GM23338 (cell line): Measurements from ENCODE around the gene GZF1. TPM values are rescaled to one million over a fixed set of nuclear protein-coding genes. Genes with fewer than 3 reads are reported as not detected.

Experiments used
- ATAC-seq: fragments of 200-7000 bp; cut with Tn5 transposase; 3 replicates; pipeline ENCODE4 v1.9.1; 2020
- DNase-seq: peaks from one replicate; pipeline ENCODE4 v3.0.0-alpha.2; 2015; ENCODE audit warnings: low spot score
- H2AFZ ChIP-seq: fragments of 200-600 bp; sonication (generic); 2 replicates; pipeline ENCODE4 v1.8.0; 2016; ENCODE audit warnings: antibody characterized with exemption, mild to moderate bottlenecking, moderate library complexity
- H3F3A ChIP-seq: fragments of 200-600 bp; sonication (generic); replicated peaks from 2 replicates; pipeline ENCODE4 v1.8.0; 2017; ENCODE audit warnings: antibody characterized with exemption, mixed run types, low read depth
- H3K27ac ChIP-seq: fragments of 200-600 bp; sonication (generic); 2 replicates; pipeline ENCODE4 v1.6.1; 2016; ENCODE audit warnings: low read depth
- H3K27me3 ChIP-seq: fragments of 200-600 bp; sonication (generic); 2 replicates; pipeline ENCODE4 v1.8.0; 2016; ENCODE audit warnings: mild to moderate bottlenecking, mixed run types, moderate library complexity; ENCODE audit not compliant: insufficient read depth
- H3K36me3 ChIP-seq: fragments of 200-600 bp; sonication (generic); 2 replicates; pipeline ENCODE4 v1.8.0; 2016; ENCODE audit warnings: mild to moderate bottlenecking; ENCODE audit not compliant: insufficient read depth
- H3K4me1 ChIP-seq: fragments of 200-600 bp; sonication (generic); 2 replicates; pipeline ENCODE4 v1.8.0; 2016; ENCODE audit warnings: mild to moderate bottlenecking, moderate library complexity; ENCODE audit not compliant: insufficient read depth
- H3K4me2 ChIP-seq: fragments of 200-600 bp; sonication (generic); 2 replicates; pipeline ENCODE4 v1.7.1; 2017; ENCODE audit warnings: mixed run types
- H3K4me3 ChIP-seq: fragments of 200-600 bp; sonication (generic); 2 replicates; pipeline ENCODE4 v1.6.1; 2016; ENCODE audit warnings: mixed run types
- H3K79me2 ChIP-seq: fragments of 200-600 bp; sonication (generic); replicated peaks from 2 replicates; pipeline ENCODE4 v1.8.0; 2017; ENCODE audit warnings: mild to moderate bottlenecking; ENCODE audit not compliant: insufficient read depth
- H3K9me2 ChIP-seq: fragments of 200-600 bp; sonication (generic); 2 replicates; pipeline ENCODE4 v1.8.0; 2017; ENCODE audit not compliant: insufficient read depth
- H4K20me1 ChIP-seq: fragments of 200-600 bp; sonication (generic); replicated peaks from 2 replicates; pipeline ENCODE4 v1.8.0; 2017; ENCODE audit warnings: mild to moderate bottlenecking; ENCODE audit not compliant: insufficient read depth
- H3K27ac Mint-ChIP-seq: 2 replicates; pipeline ENCODE4 v1.8.0; 2020; ENCODE audit warnings: inconsistent platforms, mild to moderate bottlenecking, moderate library complexity, mixed read lengths
- H3K27me3 Mint-ChIP-seq: 3 replicates; pipeline ENCODE4 v1.8.0; 2022; ENCODE audit warnings: low read depth, mild to moderate bottlenecking, moderate library complexity, mixed read lengths, inconsistent platforms; ENCODE audit not compliant: insufficient read depth, poor library complexity
- H3K36me3 Mint-ChIP-seq: 3 replicates; pipeline ENCODE4 v1.8.0; 2021; ENCODE audit warnings: low read depth, mild to moderate bottlenecking, inconsistent platforms, moderate library complexity, mixed read lengths
- H3K4me1 Mint-ChIP-seq: 3 replicates; pipeline ENCODE4 v1.8.0; 2020; ENCODE audit warnings: mild to moderate bottlenecking, inconsistent platforms, mixed read lengths
- H3K4me3 Mint-ChIP-seq: 3 replicates; pipeline ENCODE4 v1.8.0; 2021; ENCODE audit warnings: moderate library complexity, mild to moderate bottlenecking, inconsistent platforms, mixed read lengths
- H3K9me3 Mint-ChIP-seq: 3 replicates; pipeline ENCODE4 v1.8.0; 2020; ENCODE audit warnings: moderate library complexity, mild to moderate bottlenecking, inconsistent platforms, mixed read lengths
- CREB1 ChIP-seq: fragments of 250-450 bp; sonication (Bioruptor Pico); IDR thresholded peaks from 2 replicates; pipeline ENCODE4 v1.5.0; 2020; ENCODE audit warnings: low read depth, mild to moderate bottlenecking, moderate library complexity
- CTCF ChIP-seq, 2 experiments: fragments of 200-600 bp in 1 of 2; sonication (generic) in 1 of 2; conservative IDR thresholded peaks; 2 replicates each; pipeline versions ENCODE4 v1.5.1 to v1.6.1; 2016 to 2017; ENCODE audit warnings: antibody characterized with exemption in 2 of 2, low read depth in 2 of 2, mild to moderate bottlenecking in 2 of 2, moderate library complexity in 1 of 2
- ETS1 ChIP-seq: IDR thresholded peaks from 2 replicates; pipeline ENCODE4 v1.6.1; 2016; ENCODE audit warnings: antibody characterized with exemption
- EZH2 ChIP-seq: fragments of 200-600 bp; sonication (generic); IDR thresholded peaks from one replicate; pipeline ENCODE4 v1.8.0; 2017; ENCODE audit warnings: antibody characterized with exemption, mild to moderate bottlenecking, low read depth; ENCODE audit not compliant: unreplicated experiment
- JUNB ChIP-seq: IDR thresholded peaks from one replicate; pipeline ENCODE4 v1.6.1; 2016; ENCODE audit warnings: antibody characterized with exemption; ENCODE audit not compliant: unreplicated experiment
- NANOG ChIP-seq: IDR thresholded peaks from 2 replicates; pipeline ENCODE4 v1.6.1; 2016; ENCODE audit warnings: antibody characterized with exemption, borderline replicate concordance
- POLR2AphosphoS5 ChIP-seq: IDR thresholded peaks from 2 replicates; pipeline ENCODE4 v1.6.1; 2016; ENCODE audit warnings: antibody characterized with exemption, low read depth
- REST ChIP-seq: IDR thresholded peaks from one replicate; pipeline ENCODE4 v1.6.1; 2018; ENCODE audit warnings: antibody characterized with exemption; ENCODE audit not compliant: unreplicated experiment
- STAT1 ChIP-seq: IDR thresholded peaks from one replicate; pipeline ENCODE4 v1.6.1; 2016; ENCODE audit warnings: antibody characterized with exemption; ENCODE audit not compliant: unreplicated experiment
- ZNF114 ChIP-seq: fragments of 250-450 bp; sonication (Bioruptor Pico); IDR thresholded peaks from 2 replicates; pipeline ENCODE4 v1.5.0; 2020; ENCODE audit warnings: mild to moderate bottlenecking, moderate library complexity
- ZNF331 ChIP-seq: fragments of 250-450 bp; sonication (Bioruptor Pico); IDR thresholded peaks from 2 replicates; pipeline ENCODE4 v1.5.0; 2020; ENCODE audit warnings: low read depth, mild to moderate bottlenecking, moderate library complexity
- polyA plus RNA-seq: library from polyadenylated mRNA; unstranded; fragments of >200 nt; fragmentation: Nextera tagmentation; extraction: Ambion mirVana; gene quantifications from 2 replicates; pipeline ENCODE4 v1.2.1, GENCODE V29; 2016
- total RNA-seq: library from RNA; depleted of rRNA; stranded (reverse); fragments of >200 nt; shearing (Covaris generic); gene quantifications from 2 replicates; pipeline ENCODE4 v1.2.3, GENCODE V29; 2014

The GZF1 gene
- total and polyA plus RNA-seq, 2 experiments from 2014 or later, result 4.2 to 15.7 TPM

- TF ChIP-seq NANOG (no peak), JUNB (no peak), STAT1 (no peak), EZH2 (no peak), CTCF (conservative IDR thresholded peaks at IDR 0.05; ENCODE audit: low read depth in 2 of 2) (no peak), ETS1 (no peak), POLR2AphosphoS5 (no peak)
These were observed 46.9 kb upstream of the GZF1 start (continued) for GRCh38 chr20:23315099-23315498.

GRCh38 chr20:23316626-23317025 lies 45.4 kb upstream of the GZF1 start:
- Histone ChIP-seq H3K79me2 (no peaks in the 10 kb centered on the region), H3K36me3 (no peaks in the 10 kb centered on the region), H2AFZ (no peak overlapping the region), H3K27me3 (no peaks in the 10 kb centered on the region), H3F3A (no peaks in the 10 kb centered on the region), H3K4me3 (no peak overlapping the region), H3K4me1 (no peaks in the 10 kb centered on the region), H4K20me1 (no peaks in the 10 kb centered on the region), H3K27ac (no peak overlapping the region), H3K9me2 (no peaks in the 10 kb centered on the region), H3K4me2 (no peak overlapping the region)
- Mint-ChIP-seq H3K27me3 (no peaks in the 10 kb centered on the region), H3K9me3 (peaks cover 4% of the 10 kb centered on the region; the same call in 1 of the 3 replicates), H3K27ac (no peak overlapping the region), H3K36me3 (no peaks in the 10 kb centered on the region; the same call in 2 of the 3 replicates), H3K4me1 (no peaks in the 10 kb centered on the region), H3K4me3 (no peak overlapping the region)
- ATAC-seq (no peak), DNase-seq (no peak)
- TF ChIP-seq ZNF114 (CRISPR knock-in tag), result no peak
- no peak for TF ChIP-seq JUNB
- TF ChIP-seq CREB1, result no peak
- TF ChIP-seq NANOG, result no peak
- TF ChIP-seq ZNF331 (CRISPR knock-in tag), result no peak
- TF ChIP-seq STAT1, result no peak
- TF ChIP-seq REST, result no peak
- TF ChIP-seq POLR2AphosphoS5, result no peak
- no peak for TF ChIP-seq CTCF (conservative IDR thresholded peaks at IDR 0.05; ENCODE audit: low read depth in 2 of 2)
- TF ChIP-seq EZH2, result no peak
